NCI-H2029 (cell line): ENCODE data around the gene LSM14A.
"Not testable (repeated sequence)": the region's sequence is repeated elsewhere in the genome, so short reads cannot be mapped to it uniquely, and the experiment has no call there.

Experiments
- DNase-seq: peaks from one replicate; lab custom pipeline; 2025; lab: John Stamatoyannopoulos, UW

Gene LSM14A

DNA sequence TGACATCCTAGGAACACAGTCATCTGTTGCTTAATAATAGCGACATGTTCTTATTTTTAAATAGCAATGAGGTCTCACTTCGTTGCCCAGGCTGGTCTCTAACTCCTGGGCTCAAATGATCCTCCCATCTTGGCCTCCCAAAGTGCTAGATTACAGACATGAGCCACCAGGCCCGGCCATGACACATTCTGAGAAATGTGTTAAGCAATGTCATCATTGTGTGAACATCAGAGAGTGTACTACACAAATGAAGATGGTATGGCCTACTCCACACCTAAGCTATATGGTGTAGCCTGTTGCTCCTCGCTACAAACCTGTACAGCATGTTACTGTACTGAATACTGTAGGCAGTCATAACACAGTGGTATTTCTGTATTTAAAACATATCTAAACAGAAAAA lies 57.4 kb downstream of the LSM14A start:
- no peak for DNase-seq

DNA sequence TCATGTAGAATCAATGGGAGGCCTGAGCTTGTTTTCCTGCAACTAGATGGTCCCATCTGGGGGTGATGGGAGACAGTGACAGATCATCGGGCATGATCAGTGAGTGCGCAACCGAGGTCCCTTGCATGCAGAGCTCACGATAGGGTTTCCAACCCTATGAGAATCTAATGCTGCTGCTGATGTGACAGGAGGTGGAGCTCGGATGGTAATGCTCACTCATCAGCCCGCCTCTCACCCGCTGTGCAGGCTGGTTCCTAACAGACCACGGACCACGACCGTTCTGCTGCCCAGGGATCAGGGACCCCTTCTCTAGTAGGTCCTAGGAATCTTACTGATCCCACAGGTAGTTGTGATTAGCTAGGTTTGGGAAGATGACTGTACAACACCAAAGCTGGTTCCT lies 58.5 kb downstream of the LSM14A start:
- DNase-seq, result no peak

GRCh38 chr19:34231439-34231838 lies 59.1 kb downstream of the LSM14A start:
- no peak for DNase-seq

- DNase-seq, result no peak
These were observed 60.5 kb downstream of the LSM14A start for GRCh38 chr19:34232566-34233481.

DNA sequence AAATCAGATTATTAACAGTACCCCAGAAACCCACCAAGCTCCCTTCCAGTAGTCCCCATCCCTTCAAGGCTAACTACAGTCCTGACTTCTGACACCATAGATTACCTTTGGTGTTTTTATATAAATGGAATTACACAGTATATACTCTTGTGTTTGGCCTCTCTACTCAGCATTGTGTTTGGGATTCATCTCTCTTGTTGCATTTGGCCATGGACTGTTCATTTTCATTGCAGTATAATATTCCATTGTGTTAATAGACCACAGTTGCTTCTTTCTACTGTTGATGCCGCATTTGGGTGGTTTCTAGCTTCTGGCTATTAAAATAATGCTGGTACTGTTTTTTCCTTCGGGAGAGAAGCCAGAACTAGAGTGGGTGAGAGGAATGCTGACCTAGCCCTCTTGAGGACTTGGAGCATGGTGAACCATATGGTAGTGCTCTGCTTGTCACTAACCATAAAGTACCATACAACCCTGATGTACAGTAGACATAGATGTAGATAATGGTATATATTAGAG lies 63.2 kb downstream of the LSM14A start:
- no peak for DNase-seq

DNA sequence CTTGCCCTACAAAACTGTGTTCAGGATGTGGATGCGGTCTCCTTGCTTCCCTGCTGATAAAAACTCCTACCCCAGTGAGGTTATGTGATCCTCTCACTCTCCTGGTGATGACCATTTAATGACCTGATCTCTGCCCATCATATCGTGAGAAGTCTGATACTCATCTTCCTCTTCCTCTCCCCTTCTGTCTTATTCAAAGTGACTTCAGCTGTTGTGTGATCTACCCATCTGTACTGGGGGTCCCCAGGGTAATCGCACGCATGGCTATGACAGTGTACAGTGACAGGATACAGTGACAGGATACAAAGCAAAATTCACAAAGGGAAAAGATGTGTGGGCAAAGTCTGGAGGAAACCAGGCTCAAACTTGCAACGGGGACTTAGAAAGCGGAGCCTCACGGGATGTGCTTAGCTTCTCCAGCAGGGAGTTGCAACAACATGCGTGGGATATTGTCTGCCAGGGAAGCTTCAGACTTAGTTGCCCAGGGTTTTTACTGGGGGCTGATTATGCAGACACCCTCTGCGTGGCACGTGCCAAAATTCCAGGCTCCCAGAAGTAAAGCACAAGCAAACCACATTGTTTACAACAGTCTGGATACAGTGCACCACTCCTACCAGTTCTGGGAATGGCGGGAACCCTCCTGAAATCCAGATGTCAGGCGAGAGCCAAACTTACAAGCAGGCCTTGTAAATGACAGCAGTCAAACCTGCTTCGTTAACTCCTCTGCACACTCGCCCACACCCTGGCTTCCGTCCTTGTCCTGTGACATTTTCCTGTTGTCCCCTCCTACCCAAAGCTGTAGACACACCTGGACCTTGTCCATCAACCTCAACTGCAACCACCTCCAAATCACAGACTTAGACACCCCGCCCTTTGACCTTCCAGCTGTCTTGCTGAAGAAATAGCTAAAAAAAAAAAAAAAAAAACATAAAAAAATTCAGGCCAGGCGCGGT lies 64.0 kb downstream of the LSM14A start:
- DNase-seq, result no peak

GRCh38 chr19:34237283-34237682 lies 65.0 kb downstream of the LSM14A start:
- no peak for DNase-seq

DNA sequence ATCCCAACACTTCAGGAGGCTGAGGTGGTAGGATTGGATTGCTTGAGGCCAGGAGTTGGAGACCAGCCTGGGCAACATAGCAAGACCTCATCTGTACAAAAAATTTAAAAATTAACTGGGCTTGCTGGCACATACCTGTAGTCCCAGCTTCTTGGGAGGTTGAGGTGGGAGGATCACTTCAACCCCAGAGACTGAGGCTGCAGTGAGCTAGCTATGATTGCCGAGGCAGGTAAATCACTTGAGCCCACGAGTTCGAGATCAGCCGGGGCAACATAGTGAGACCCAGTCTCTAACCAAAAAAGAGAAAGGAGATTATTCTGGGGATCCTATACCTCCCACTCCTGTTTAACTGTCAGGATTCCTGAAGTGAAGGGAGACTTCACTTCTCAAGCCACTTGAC lies 65.6 kb downstream of the LSM14A start:
- DNase-seq, result no peak

DNA sequence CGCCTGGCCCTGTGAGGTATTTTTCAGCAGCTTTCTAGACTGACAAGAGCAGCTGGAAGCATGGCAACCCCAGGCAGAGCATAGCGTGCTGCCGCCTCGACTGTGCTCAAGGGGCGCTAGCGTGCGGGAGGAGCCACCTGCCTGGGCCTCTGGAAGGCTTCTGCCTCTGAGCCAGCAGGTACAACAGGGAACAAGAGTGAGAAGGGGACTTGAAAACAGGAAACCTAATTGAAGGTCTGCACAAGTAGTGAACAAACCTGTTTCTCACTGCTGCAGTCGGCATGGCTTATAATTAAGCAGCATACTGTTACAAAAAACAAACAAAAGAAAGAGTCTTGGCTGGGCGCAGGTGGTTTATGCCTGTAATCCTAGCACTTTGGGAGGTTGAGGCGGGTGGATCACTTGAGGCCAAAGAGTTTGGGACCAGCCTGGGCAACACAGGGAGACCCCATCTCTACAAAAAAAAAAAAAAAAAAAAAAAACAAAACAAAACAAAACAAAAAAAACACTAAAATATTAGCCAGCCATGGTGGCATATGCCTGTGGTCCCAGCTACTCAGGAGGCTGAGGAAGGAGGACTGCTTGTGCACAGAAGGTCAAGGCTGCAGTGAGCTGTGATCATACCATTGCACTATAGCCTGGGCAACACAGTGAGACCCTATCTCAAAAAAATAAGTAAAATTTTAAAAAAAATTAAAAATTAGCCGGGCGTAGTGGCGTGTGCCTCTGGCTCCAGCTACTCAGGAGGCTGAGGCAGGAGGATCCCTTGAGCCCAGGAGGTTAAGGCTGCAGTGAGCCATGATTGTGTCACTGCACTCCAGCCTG lies 69.4 kb downstream of the LSM14A start:
- DNase-seq, result peak; percentile 91

DNA sequence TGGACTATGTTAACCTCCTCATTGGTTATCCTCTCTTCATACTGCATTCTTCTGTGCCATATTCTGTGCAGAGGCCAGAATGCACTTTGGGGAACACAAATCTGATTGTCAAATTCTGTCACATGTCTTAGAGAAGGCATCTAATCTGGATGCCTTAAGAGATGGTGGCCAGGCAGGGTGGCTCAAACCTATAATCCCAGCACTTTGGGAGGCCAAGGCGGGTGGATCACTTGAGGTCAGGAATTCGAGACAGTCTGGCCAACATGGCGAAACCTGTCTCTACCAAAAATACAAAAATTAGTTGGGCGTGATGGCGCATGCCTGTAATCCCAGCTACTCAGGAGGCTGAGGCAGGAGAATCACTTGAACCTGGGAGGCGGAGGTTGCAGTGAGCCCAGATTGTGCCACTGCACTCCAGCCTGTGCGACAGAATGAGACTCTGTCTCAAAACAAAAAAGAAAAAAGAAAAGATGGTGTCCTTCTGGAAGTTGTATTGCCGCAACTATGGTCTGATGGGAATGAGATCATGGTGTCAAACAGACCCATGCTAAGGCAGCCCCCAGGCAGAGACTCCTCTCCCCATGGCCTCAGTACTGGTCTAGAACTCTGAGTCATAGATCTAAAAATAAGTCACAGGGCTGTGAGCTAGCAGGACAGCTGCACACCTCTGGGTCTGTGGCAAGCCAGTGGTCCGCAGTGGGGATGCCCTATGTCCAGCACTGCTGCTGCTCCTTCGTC lies 71.0 kb downstream of the LSM14A start:
- DNase-seq, result not testable (repeated sequence)

DNA sequence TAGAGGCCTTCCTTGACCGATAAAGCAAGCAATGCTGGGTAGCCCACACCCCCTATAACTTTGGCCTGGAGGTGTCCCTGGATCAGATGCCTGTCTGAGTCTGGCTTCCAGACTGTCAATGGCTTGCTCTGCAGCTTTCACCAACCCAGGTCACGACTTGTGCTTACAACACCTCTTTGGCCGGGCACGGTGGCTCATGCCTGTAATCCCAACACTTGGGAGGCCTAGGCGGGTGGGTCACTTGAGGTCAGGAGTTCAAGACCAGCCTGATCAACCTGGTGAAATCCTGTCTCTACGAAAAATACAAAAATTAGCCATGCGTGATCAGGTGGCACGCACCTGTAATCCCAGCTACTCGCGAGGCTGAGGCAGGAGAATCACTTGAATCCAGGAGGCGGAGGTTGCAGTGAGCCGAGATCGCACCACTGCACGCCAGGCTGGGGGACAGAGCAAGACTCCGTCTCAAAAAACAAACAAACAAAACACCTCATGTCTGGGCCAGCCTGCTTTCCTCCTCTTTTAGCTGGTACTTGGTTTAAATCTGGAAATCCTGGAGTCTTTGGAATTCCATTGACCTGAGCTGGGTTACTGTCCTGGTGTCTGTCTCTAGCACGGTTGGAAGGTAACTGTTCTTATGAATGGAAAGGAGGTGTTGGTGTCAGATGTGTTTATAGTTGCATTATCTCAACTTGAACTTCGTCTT lies 71.7 kb downstream of the LSM14A start:
- DNase-seq, result no peak

DNA sequence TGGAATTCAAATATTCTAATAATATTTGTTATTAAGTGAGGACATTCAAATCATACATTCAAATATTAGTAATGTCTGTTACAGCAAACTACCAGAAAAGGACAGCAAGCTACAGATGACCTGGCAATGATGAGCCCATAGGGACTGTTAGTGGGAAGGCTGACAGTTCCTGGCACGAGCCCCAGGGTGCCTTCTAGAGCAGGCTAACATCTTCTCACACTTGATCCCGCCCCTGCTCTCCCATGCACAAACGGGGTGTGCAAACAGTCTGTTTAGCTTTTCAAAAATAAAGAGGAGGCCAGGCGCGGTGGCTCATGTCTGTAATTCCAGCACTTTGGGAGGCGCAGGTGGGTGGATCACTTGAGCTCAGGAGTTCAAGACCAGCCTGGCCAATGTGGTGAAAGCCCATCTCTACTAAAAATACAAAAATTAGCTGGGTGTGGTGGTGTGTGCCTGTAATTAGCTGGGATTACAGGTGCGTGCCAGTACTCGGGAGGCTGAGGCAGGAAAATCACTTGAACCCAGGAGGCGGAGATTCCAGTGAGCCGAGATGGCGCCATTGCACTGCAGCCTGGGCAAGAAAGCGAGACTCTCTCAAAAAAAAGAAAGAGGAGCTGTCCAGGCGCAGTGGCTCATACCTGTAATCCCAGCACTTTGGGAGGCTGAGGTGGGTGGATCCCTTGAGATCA lies 72.5 kb downstream of the LSM14A start:
- peak; percentile 21 for DNase-seq

DNA sequence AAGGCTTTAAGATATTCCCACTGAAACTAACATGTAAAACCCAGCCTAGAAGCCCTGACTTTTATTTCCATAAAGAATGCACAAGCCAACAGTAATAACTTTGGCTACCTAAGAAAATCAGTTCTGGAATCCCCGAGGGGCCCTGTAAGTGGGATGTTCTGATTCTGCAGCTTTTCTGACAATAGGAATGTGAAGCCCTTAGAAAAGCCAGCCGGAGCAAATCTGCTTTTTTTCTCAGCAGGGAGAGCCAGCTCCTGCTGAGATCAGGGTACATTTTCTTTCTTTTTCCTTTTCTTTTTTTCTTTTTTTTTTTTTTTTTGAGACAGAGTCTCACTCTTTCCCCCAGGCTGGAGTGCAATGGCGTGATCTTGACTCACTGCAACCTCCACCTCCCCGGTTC lies 74.0 kb downstream of the LSM14A start:
- DNase-seq, result no peak

GRCh38 chr19:34248941-34249340 lies 76.6 kb downstream of the LSM14A start:
- DNase-seq, result no peak

GRCh38 chr19:34253167-34253566 lies 80.9 kb downstream of the LSM14A start:
- DNase-seq, result not testable (repeated sequence)

DNA sequence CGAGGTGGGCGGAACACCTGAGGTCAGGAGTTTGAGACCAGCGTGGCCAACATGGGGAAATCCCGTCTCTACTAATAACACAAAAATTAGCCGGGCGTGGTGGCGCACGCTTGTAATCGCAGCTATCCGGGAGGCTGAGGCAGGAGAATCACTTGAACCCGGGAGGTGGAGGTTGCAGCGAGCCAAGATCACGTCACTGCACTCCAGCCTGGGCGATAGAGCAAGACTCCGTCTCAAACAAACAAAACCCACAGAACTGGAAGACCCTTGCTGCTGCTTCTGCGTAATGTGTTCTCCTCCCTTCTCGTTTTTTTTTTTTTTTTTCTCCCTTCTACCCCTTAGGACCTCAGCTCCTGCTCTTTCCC lies 81.4 kb downstream of the LSM14A start:
- not testable (repeated sequence) for DNase-seq

DNA sequence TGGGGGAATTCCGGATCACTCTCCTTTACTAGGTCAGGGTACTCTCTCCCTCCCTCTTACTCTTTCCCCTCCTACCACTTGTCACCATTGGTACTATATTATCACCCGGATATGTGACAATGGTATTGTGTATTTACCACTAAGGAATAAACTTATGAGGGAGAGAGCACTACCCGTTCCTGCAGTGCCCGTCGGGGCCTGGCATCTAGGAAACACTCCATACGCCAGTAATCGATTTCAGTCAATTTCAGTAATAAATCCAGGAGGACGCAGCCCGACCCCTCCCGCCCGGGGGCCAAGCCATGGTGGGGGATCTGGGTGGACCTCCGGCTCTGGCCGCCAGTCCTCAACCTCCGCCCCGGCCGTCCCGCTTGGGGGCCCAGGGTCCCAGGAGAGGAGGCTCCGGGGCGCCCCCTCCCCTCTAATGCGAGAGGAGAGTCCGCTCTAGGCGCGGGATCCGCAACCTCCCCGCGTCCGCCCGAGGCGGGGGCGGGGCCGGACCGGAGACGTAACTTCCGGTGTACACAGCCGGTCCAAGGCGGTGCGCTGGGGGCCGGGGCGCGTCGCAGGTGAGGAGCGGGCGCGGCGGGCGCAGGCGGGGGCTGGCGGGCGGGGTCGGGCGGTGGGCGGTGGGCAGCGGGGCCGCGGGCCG lies 81.9 kb downstream of the LSM14A start, which contains the start of gene GARRE1:
GARRE1 (plus strand) TSS at position 509 of the 652 bp plus-strand sequence. CDS start 45,920 bp downstream, outside the sequence.
- DNase-seq, result peak; percentile 73

- no peak for DNase-seq
These were observed 82.6 kb downstream of the LSM14A start for GRCh38 chr19:34254698-34255432.
